ENCODE results near the gene TBC1D24.

The TBC1D24 gene

DNA sequence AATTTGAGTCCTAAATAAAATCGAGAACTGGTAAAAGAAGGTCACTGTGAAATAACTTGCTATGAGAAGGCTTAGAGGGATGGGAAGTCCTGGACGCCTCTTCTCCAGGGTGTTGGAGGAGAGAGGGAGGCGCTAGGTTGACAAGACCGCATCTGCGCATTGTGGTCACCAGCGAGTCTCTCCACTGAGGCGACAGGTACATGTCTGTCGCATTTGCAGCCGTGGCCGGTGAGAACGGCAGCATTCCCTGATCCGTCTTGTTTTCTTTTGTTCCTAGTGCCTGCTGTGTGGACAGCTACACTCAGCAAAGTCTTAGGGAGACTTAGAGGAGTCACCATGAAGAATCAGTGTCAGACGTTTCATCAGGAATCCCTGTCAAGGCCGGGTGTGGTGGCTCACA is 30.8 kb downstream of the TBC1D24 start:
- in situ Hi-C loops (cut with HindIII; ENCODE audit: low sequenced_read_pairs): no loop called here
- TF ChIP-seq, protein P1, sequence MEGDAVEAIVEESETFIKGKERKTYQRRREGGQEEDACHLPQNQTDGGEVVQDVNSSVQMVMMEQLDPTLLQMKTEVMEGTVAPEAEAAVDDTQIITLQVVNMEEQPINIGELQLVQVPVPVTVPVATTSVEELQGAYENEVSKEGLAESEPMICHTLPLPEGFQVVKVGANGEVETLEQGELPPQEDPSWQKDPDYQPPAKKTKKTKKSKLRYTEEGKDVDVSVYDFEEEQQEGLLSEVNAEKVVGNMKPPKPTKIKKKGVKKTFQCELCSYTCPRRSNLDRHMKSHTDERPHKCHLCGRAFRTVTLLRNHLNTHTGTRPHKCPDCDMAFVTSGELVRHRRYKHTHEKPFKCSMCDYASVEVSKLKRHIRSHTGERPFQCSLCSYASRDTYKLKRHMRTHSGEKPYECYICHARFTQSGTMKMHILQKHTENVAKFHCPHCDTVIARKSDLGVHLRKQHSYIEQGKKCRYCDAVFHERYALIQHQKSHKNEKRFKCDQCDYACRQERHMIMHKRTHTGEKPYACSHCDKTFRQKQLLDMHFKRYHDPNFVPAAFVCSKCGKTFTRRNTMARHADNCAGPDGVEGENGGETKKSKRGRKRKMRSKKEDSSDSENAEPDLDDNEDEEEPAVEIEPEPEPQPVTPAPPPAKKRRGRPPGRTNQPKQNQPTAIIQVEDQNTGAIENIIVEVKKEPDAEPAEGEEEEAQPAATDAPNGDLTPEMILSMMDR (IDR thresholded peaks at IDR 0.05; ENCODE audit: low read depth, low read length): no peak
- no peak for DNase-seq (ENCODE audit: low read depth, low spot score)
- H3K4me3 ChIP-seq (ENCODE audit: low read depth, low read length): no peak overlapping the region

DNA sequence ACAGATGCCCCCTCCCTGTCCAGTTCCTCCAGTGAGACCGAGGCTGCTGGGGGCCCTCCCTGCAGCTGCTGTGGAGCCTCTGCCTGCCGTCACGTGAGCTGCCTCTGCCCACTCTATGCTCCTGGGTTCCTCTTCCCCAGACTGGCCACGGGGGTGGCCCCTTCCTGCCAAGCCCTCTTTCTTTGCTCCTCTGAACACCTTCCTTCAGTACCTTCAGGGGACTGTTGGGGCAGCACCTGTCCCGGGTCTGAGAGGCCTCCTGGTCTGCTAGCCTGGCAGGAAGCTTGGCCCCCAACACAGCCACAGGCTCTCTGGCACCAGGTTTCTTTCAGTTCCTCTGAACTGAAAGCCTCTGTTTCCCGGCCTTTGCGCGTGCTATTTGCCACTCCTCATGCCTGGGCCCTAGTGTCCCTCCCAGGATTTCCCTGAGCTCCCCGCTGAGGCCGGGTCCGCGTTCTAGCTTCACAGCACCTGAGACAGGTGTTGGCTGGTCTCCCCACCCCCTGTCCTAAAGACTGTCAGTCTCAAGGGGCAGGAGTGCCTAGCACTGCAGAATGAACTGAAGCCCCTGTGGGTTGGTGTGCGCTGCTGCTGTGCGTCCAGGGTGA is 32.2 kb downstream of the TBC1D24 start:
- DNase-seq (ENCODE audit: low read depth, low spot score): no peak
- TF ChIP-seq, protein P1 (IDR thresholded peaks at IDR 0.05; ENCODE audit: low read depth, low read length): no peak
- H3K4me3 ChIP-seq (ENCODE audit: low read depth, low read length): no peak overlapping the region
- in situ Hi-C loops (cut with HindIII; ENCODE audit: low sequenced_read_pairs): no loop called here

DNA sequence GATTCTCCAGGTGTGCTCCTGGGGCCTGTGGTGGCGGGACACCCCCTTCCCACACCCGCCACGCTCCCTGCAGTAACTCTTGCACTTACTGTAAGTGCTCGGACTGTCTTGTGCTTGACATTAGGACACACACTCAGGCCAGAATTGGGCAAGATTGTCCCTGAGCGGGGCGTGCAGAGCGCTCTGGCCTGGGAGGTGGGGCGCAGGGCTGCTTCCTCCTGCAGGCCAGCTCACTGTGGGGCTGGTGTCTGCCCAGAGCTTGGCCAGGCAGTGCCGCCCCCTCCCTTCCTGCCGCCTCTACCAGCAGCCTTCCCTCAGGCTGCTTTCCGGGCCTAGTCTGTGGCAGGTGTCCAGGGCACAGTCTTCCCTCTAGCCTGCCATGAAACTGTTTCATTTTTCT is 32.7 kb downstream of the TBC1D24 start:
- in situ Hi-C loops (cut with HindIII; ENCODE audit: low sequenced_read_pairs): no loop called here
- TF ChIP-seq, protein P1 (IDR thresholded peaks at IDR 0.05; ENCODE audit: low read depth, low read length): no peak
- no peak for DNase-seq (ENCODE audit: low read depth, low spot score)
- no peak overlapping the region for H3K4me3 ChIP-seq (ENCODE audit: low read depth, low read length)

DNA sequence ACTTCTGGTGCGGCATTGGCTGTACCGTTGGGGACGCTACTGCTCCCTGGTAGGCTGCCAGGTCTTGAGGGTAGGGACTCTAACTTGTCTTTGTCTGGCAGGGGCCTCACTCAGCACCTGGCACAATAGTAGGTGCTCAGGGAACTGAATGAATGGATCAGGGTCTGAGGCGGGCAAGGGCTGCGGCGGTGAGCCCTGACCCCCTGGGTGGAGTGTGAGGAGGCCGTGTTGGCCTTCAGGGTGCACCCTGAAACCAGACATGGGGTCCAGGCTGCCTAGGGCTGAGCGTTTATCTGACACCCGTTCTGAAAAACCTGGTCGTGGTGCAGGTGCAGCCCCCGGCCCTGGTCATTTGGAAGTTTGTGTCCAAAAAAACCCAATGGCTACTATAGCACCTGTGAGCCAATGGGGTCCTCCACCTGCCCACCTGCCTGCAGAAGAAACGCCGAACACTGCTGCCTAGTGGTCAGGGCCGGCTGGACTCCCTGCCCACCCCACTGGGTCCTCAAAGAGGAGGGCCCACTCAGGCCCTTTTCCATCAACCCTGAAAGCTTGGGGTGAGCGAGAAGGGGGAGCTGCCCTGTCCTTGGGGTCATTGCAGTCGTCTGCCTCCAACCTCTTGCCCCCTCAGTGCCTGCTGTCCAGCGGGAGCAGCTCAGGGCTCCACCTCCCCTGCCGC is 33.9 kb downstream of the TBC1D24 start:
- no peak overlapping the region for H3K4me3 ChIP-seq (ENCODE audit: low read depth, low read length)
- no peak for DNase-seq (ENCODE audit: low read depth, low spot score)
- TF ChIP-seq, protein P1 (IDR thresholded peaks at IDR 0.05; ENCODE audit: low read depth, low read length): no peak
- in situ Hi-C loops (cut with HindIII; ENCODE audit: low sequenced_read_pairs): no loop called here

DNA sequence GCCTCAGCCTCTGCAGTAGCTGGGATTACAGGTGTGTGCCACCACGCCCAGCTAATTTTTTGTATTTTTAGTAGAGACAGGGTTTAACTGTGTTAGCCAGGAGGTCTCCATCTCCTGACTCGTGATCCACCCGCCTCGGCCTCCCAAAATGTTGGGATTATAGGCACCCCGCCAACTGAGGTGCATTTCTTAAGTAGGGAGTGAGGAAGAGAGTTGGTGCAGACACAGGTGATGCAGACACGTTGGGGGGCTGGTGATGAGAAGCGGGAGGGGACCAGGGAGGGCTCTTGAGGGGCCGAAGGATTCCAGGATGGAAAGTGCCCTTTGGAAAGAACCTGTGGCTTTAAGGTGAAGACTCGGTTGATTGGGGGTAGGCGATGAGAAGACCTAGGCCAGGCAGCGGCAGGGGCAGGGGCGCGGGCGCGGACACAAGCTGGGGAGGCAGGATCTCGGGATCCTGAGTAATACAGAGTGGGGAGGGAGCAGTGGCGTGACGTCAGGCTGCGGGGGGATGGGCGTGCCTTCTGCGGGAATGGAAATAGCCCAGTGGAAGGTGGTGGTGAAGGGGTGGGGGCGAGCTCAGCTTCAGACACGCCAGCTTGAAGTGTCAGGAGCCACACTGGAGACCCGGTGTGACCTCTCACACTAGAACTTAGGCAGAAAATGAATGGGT is 36.3 kb downstream of the TBC1D24 start:
- peak; percentile 59 for DNase-seq (ENCODE audit: low read depth, low spot score)
- in situ Hi-C loops (cut with HindIII; ENCODE audit: low sequenced_read_pairs): no loop called here
- TF ChIP-seq, protein P1 (IDR thresholded peaks at IDR 0.05; ENCODE audit: low read depth, low read length): no peak
- no peak overlapping the region for H3K4me3 ChIP-seq (ENCODE audit: low read depth, low read length)

DNA sequence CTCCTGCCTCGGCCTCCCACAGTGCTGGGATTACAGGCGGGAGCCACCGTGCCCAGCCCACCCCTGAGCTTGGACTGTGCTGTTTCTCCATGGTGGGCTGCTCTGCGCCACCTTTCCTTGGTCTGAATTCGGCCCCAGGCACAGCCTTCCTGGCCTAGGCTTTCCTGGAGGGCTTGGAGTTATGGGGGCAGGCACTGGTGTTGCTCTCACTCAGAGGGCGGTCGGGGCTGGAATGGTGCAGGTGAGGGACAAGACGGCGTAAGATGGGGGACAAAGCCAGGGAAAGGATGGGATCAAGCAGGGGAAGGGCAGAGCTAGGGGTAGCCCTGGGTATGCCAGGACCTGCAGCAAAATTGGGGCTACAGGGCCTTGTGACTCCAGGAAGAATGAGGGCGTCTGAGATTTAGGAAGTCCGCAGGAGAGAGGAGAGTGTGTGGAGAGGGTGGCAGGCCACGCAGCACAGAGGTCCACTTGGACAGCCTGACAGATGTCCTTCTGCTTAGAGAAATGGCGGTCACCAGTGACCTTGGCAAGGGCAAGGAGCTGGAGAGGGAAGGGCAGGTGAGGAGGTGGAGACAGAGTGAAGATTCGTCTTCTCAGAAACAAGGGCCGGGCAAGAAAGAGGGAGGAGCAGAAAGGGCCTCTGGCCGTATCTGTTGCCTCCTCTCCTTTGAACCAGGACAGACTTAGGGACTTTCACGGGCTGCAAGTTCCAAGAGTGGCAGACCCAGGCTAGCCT is 37.2 kb downstream of the TBC1D24 start:
- H3K4me3 ChIP-seq (ENCODE audit: low read depth, low read length): no peak overlapping the region
- in situ Hi-C loops (cut with HindIII; ENCODE audit: low sequenced_read_pairs): no loop called here
- no peak for DNase-seq (ENCODE audit: low read depth, low spot score)
- TF ChIP-seq, protein P1 (IDR thresholded peaks at IDR 0.05; ENCODE audit: low read depth, low read length): no peak

All from astrocyte of the spinal cord (primary cell).